ENCODE results near the gene GLRA3.
"Not testable (repeated sequence)": the region's sequence is repeated elsewhere in the genome, so short reads cannot be mapped to it uniquely, and the experiment has no call there.

GLRA3 gene

GRCh38 chr4:174709526-174709925, 119.5 kb downstream of the GLRA3 start:
- DNase-seq: no peak

GRCh38 chr4:174708381-174708780, 120.7 kb downstream of the GLRA3 start:
- no peak for DNase-seq

GRCh38 chr4:174707902-174708301, 121.1 kb downstream of the GLRA3 start:
- no peak for DNase-seq

GRCh38 chr4:174707051-174707676, 121.9 kb downstream of the GLRA3 start:
- no peak for DNase-seq

GRCh38 chr4:174702979-174703478, 126.0 kb downstream of the GLRA3 start:
- no peak for DNase-seq

- DNase-seq: no peak
Measured at GRCh38 chr4:174699654-174700053, 129.4 kb downstream of the GLRA3 start.

- DNase-seq: no peak
Measured at GRCh38 chr4:174697896-174698295, 131.2 kb downstream of the GLRA3 start.

GRCh38 chr4:174697202-174697601, 131.8 kb downstream of the GLRA3 start:
- DNase-seq: no peak

- DNase-seq: no peak
Measured at GRCh38 chr4:174696657-174697056, 132.4 kb downstream of the GLRA3 start.

- DNase-seq: not testable (repeated sequence)
Measured at GRCh38 chr4:174691876-174692275, 137.2 kb downstream of the GLRA3 start.

- DNase-seq: no peak
Measured at GRCh38 chr4:174690665-174691064, 138.4 kb downstream of the GLRA3 start.

- no peak for DNase-seq
Measured at GRCh38 chr4:174689618-174690017, 139.4 kb downstream of the GLRA3 start.

GRCh38 chr4:174686826-174687225, 142.2 kb downstream of the GLRA3 start:
- no peak for DNase-seq

GRCh38 chr4:174681723-174682300, 147.2 kb downstream of the GLRA3 start:
- no peak for DNase-seq

GRCh38 chr4:174674305-174674840, 154.7 kb downstream of the GLRA3 start:
- no peak for DNase-seq

GRCh38 chr4:174673865-174674264, 155.2 kb downstream of the GLRA3 start:
- DNase-seq: no peak

GRCh38 chr4:174672276-174672675, 156.8 kb downstream of the GLRA3 start:
- no peak for DNase-seq

- DNase-seq: no peak
Measured at GRCh38 chr4:174669270-174669669, 159.8 kb downstream of the GLRA3 start.

- DNase-seq: no peak
Measured at GRCh38 chr4:174665799-174666198, 163.2 kb downstream of the GLRA3 start.

- no peak for DNase-seq
Measured at GRCh38 chr4:174663216-174663615, 165.8 kb downstream of the GLRA3 start.

GRCh38 chr4:174658246-174658645, 170.8 kb downstream of the GLRA3 start:
- no peak for DNase-seq

GRCh38 chr4:174657472-174657871, 171.6 kb downstream of the GLRA3 start:
- DNase-seq: no peak

GRCh38 chr4:174654634-174655033, 174.4 kb downstream of the GLRA3 start:
- DNase-seq: no peak

- DNase-seq: no peak
Measured at GRCh38 chr4:174650711-174651355, 178.2 kb downstream of the GLRA3 start.
